ENCODE measurements around the gene ADCK1.

- TF ChIP-seq CTCF (IDR thresholded peaks at IDR 0.05) (no peak), POLR2A (IDR thresholded peaks at IDR 0.05) (no peak)
Observed at GRCh38 chr14:77950371-77951063, 150.6 kb downstream of the ADCK1 start.

All from Peyer's patch (tissue), 4 donors.